DMS153 treated with DMSO at 0.1 percent for 48 hours (cell line): ENCODE data around the gene ABCD2.
"Not testable (repeated sequence)": the region's sequence is repeated elsewhere in the genome, so short reads cannot be mapped to it uniquely, and the experiment has no call there.

ENCODE experiments used
- DNase-seq: peaks from one replicate; lab custom pipeline; 2025; ENCODE audit not compliant: unreplicated experiment; lab: John Stamatoyannopoulos, UW

ABCD2 gene

GRCh38 chr12:39541471-39541870 is 78.1 kb downstream of the ABCD2 start:
- DNase-seq: no peak

GRCh38 chr12:39538679-39539104 is 80.9 kb downstream of the ABCD2 start:
- DNase-seq: no peak

GRCh38 chr12:39533951-39534350 is 85.7 kb downstream of the ABCD2 start:
- DNase-seq: no peak

- no peak for DNase-seq
These were observed 87.2 kb downstream of the ABCD2 start for GRCh38 chr12:39532448-39532847.

GRCh38 chr12:39526974-39527373 is 92.6 kb downstream of the ABCD2 start:
- DNase-seq: no peak

GRCh38 chr12:39522167-39522566 is 97.4 kb downstream of the ABCD2 start:
- not testable (repeated sequence) for DNase-seq

- DNase-seq: no peak
These were observed 109.6 kb downstream of the ABCD2 start for GRCh38 chr12:39510001-39510400.

- DNase-seq: no peak
These were observed 114.0 kb downstream of the ABCD2 start for GRCh38 chr12:39505554-39505953.

GRCh38 chr12:39505023-39505422 is 114.6 kb downstream of the ABCD2 start:
- DNase-seq: no peak

- DNase-seq: no peak
These were observed 116.2 kb downstream of the ABCD2 start for GRCh38 chr12:39503439-39503838.

- DNase-seq: no peak
These were observed 116.9 kb downstream of the ABCD2 start for GRCh38 chr12:39502726-39503125.
